GM12872 (cell line): ENCODE results near the gene SMARCB1.

ENCODE experiments used
- CTCF ChIP-seq: IDR thresholded peaks from 3 replicates; pipeline ENCODE4 v1.5.1; 2011; ENCODE audit warnings: low read depth, mild to moderate bottlenecking, low read length, moderate library complexity; ENCODE audit not compliant: insufficient read depth

The SMARCB1 gene

GRCh38 chr22:23831781-23832180 lies 45.0 kb downstream of the SMARCB1 start:
- no peak for TF ChIP-seq CTCF

GRCh38 chr22:23832226-23833016 lies 45.7 kb downstream of the SMARCB1 start:
- TF ChIP-seq CTCF: no peak

- TF ChIP-seq CTCF: no peak
Observed at GRCh38 chr22:23833017-23833751, 46.4 kb downstream of the SMARCB1 start.

GRCh38 chr22:23833911-23834317 lies 47.1 kb downstream of the SMARCB1 start:
- TF ChIP-seq CTCF: no peak

- TF ChIP-seq CTCF: no peak
Observed at GRCh38 chr22:23834406-23834792, 47.6 kb downstream of the SMARCB1 start.

GRCh38 chr22:23834793-23835483 lies 48.2 kb downstream of the SMARCB1 start:
- TF ChIP-seq CTCF: no peak

GRCh38 chr22:23835484-23836144 lies 48.8 kb downstream of the SMARCB1 start:
- no peak for TF ChIP-seq CTCF
